Measurements from ENCODE around the gene ROBO1.

Gene ROBO1

GRCh38 chr3:79012946-79013362 is 754.8 kb downstream of the ROBO1 start:
- no peaks in the 10 kb centered on the region for H3K9me3 ChIP-seq (ENCODE audit: insufficient read depth, low read depth, low read length)
- H3K4me1 ChIP-seq (ENCODE audit: insufficient read depth, low read length): peaks cover 49% of the 10 kb centered on the region
- H3K9ac ChIP-seq (ENCODE audit: low read depth, low read length): no peak overlapping the region
- no peaks in the 10 kb centered on the region for H3K36me3 ChIP-seq (ENCODE audit: insufficient read depth, low read length)
- H3K27me3 ChIP-seq (ENCODE audit: insufficient read depth, low read length): no peaks in the 10 kb centered on the region
- H3K27ac ChIP-seq (ENCODE audit: low read depth, low read length): no peak overlapping the region
- WGBS: 59% methylated on average over 2 of the region's 2 CpGs
- peak overlapping the region; percentile 1; the same call in 1 of the 2 replicates for H3K4me3 ChIP-seq (ENCODE audit: low read length)

GRCh38 chr3:79012530-79012913 is 755.3 kb downstream of the ROBO1 start:
- Histone ChIP-seq H3K4me1 (ENCODE audit: insufficient read depth, low read length) (peaks cover 51% of the 10 kb centered on the region), H3K9ac (ENCODE audit: low read depth, low read length) (no peak overlapping the region), H3K36me3 (ENCODE audit: insufficient read depth, low read length) (no peaks in the 10 kb centered on the region), H3K4me3 (ENCODE audit: low read length) (peak overlapping the region; percentile 1; the same call in 1 of the 2 replicates), H3K9me3 (ENCODE audit: insufficient read depth, low read depth, low read length) (no peaks in the 10 kb centered on the region), H3K27ac (ENCODE audit: low read depth, low read length) (no peak overlapping the region), H3K27me3 (ENCODE audit: insufficient read depth, low read length) (no peaks in the 10 kb centered on the region)
- 64% methylated on average over 2 of the region's 2 CpGs for WGBS

GRCh38 chr3:79011821-79012529 is 755.8 kb downstream of the ROBO1 start:
- H3K9me3 ChIP-seq (ENCODE audit: insufficient read depth, low read depth, low read length): no peaks in the 10 kb centered on the region
- no peaks in the 10 kb centered on the region for H3K27me3 ChIP-seq (ENCODE audit: insufficient read depth, low read length)
- WGBS: 76% methylated on average over 5 of the region's 5 CpGs
- peaks cover 51% of the 10 kb centered on the region for H3K4me1 ChIP-seq (ENCODE audit: insufficient read depth, low read length)
- H3K27ac ChIP-seq (ENCODE audit: low read depth, low read length): no peak overlapping the region
- no peaks in the 10 kb centered on the region for H3K36me3 ChIP-seq (ENCODE audit: insufficient read depth, low read length)
- no peak overlapping the region for H3K9ac ChIP-seq (ENCODE audit: low read depth, low read length)
- no peak overlapping the region for H3K4me3 ChIP-seq (ENCODE audit: low read length)

GRCh38 chr3:79009861-79010260 is 757.9 kb downstream of the ROBO1 start:
- H3K36me3 ChIP-seq (ENCODE audit: insufficient read depth, low read length): no peaks in the 10 kb centered on the region
- peaks cover 37% of the 10 kb centered on the region for H3K4me1 ChIP-seq (ENCODE audit: insufficient read depth, low read length)

GRCh38 chr3:79006077-79006476 is 761.7 kb downstream of the ROBO1 start:
- no peak overlapping the region for H3K9ac ChIP-seq (ENCODE audit: low read depth, low read length)
- no peak overlapping the region for H3K4me3 ChIP-seq (ENCODE audit: low read length)
- H3K4me1 ChIP-seq (ENCODE audit: insufficient read depth, low read length): peaks cover 24% of the 10 kb centered on the region
- whole genome bisulfite sequencing: 40% methylated on average over 1 of the region's 1 CpG
- no peaks in the 10 kb centered on the region for H3K36me3 ChIP-seq (ENCODE audit: insufficient read depth, low read length)
- H3K9me3 ChIP-seq (ENCODE audit: insufficient read depth, low read depth, low read length): no peaks in the 10 kb centered on the region
- no peaks in the 10 kb centered on the region for H3K27me3 ChIP-seq (ENCODE audit: insufficient read depth, low read length)
- no peak overlapping the region for H3K27ac ChIP-seq (ENCODE audit: low read depth, low read length)

More at GRCh38 chr3:79009861-79010260, 757.9 kb downstream of the ROBO1 start:
- no peaks in the 10 kb centered on the region for H3K27me3 ChIP-seq (ENCODE audit: insufficient read depth, low read length)
- H3K9me3 ChIP-seq (ENCODE audit: insufficient read depth, low read depth, low read length): no peaks in the 10 kb centered on the region
- H3K9ac ChIP-seq (ENCODE audit: low read depth, low read length): no peak overlapping the region
- H3K4me3 ChIP-seq (ENCODE audit: low read length): no peak overlapping the region
- no peak overlapping the region for H3K27ac ChIP-seq (ENCODE audit: low read depth, low read length)

GRCh38 chr3:79005084-79005483 is 762.7 kb downstream of the ROBO1 start:
- H3K27ac ChIP-seq (ENCODE audit: low read depth, low read length): no peak overlapping the region
- H3K9me3 ChIP-seq (ENCODE audit: insufficient read depth, low read depth, low read length): no peaks in the 10 kb centered on the region
- peaks cover 23% of the 10 kb centered on the region for H3K4me1 ChIP-seq (ENCODE audit: insufficient read depth, low read length)
- WGBS: 87% methylated on average over 6 of the region's 6 CpGs
- H3K27me3 ChIP-seq (ENCODE audit: insufficient read depth, low read length): no peaks in the 10 kb centered on the region
- H3K36me3 ChIP-seq (ENCODE audit: insufficient read depth, low read length): no peaks in the 10 kb centered on the region
- no peak overlapping the region for H3K9ac ChIP-seq (ENCODE audit: low read depth, low read length)
- H3K4me3 ChIP-seq (ENCODE audit: low read length): no peak overlapping the region

- H3K27me3 ChIP-seq (ENCODE audit: insufficient read depth, low read length): no peaks in the 10 kb centered on the region
- WGBS: no CpG with 5 or more reads among the region's 1 CpG
- H3K4me1 ChIP-seq (ENCODE audit: insufficient read depth, low read length): peaks cover 23% of the 10 kb centered on the region
- H3K9me3 ChIP-seq (ENCODE audit: insufficient read depth, low read depth, low read length): no peaks in the 10 kb centered on the region
- no peak overlapping the region for H3K27ac ChIP-seq (ENCODE audit: low read depth, low read length)
- no peaks in the 10 kb centered on the region for H3K36me3 ChIP-seq (ENCODE audit: insufficient read depth, low read length)
- no peak overlapping the region for H3K4me3 ChIP-seq (ENCODE audit: low read length)
- no peak overlapping the region for H3K9ac ChIP-seq (ENCODE audit: low read depth, low read length)
Observed at GRCh38 chr3:79003994-79004393, 763.8 kb downstream of the ROBO1 start.

- H3K36me3 ChIP-seq (ENCODE audit: insufficient read depth, low read length): no peaks in the 10 kb centered on the region
- 75% methylated on average over 3 of the region's 4 CpGs for WGBS
- H3K9ac ChIP-seq (ENCODE audit: low read depth, low read length): no peak overlapping the region
- H3K27ac ChIP-seq (ENCODE audit: low read depth, low read length): no peak overlapping the region
- no peaks in the 10 kb centered on the region for H3K9me3 ChIP-seq (ENCODE audit: insufficient read depth, low read depth, low read length)
- peaks cover 19% of the 10 kb centered on the region for H3K4me1 ChIP-seq (ENCODE audit: insufficient read depth, low read length)
- H3K4me3 ChIP-seq (ENCODE audit: low read length): no peak overlapping the region
- H3K27me3 ChIP-seq (ENCODE audit: insufficient read depth, low read length): no peaks in the 10 kb centered on the region
Observed at GRCh38 chr3:79002465-79003372, 765.1 kb downstream of the ROBO1 start.

GRCh38 chr3:79001255-79001654 is 766.5 kb downstream of the ROBO1 start:
- 97% methylated on average over 3 of the region's 3 CpGs for WGBS
- H3K4me1 ChIP-seq (ENCODE audit: insufficient read depth, low read length): peaks cover 17% of the 10 kb centered on the region

GRCh38 chr3:78999139-78999538 is 768.7 kb downstream of the ROBO1 start:
- no peak overlapping the region for H3K27ac ChIP-seq (ENCODE audit: low read depth, low read length)
- no peak overlapping the region for H3K4me3 ChIP-seq (ENCODE audit: low read length)
- no peaks in the 10 kb centered on the region for H3K27me3 ChIP-seq (ENCODE audit: insufficient read depth, low read length)
- no peaks in the 10 kb centered on the region for H3K36me3 ChIP-seq (ENCODE audit: insufficient read depth, low read length)
- peaks cover 26% of the 10 kb centered on the region for H3K4me1 ChIP-seq (ENCODE audit: insufficient read depth, low read length)
- H3K9ac ChIP-seq (ENCODE audit: low read depth, low read length): no peak overlapping the region
- WGBS: 91% methylated on average over 2 of the region's 2 CpGs
- no peaks in the 10 kb centered on the region for H3K9me3 ChIP-seq (ENCODE audit: insufficient read depth, low read depth, low read length)

More at GRCh38 chr3:79001255-79001654, 766.5 kb downstream of the ROBO1 start:
- Histone ChIP-seq H3K27me3 (ENCODE audit: insufficient read depth, low read length) (no peaks in the 10 kb centered on the region), H3K4me3 (ENCODE audit: low read length) (no peak overlapping the region), H3K27ac (ENCODE audit: low read depth, low read length) (no peak overlapping the region), H3K9me3 (ENCODE audit: insufficient read depth, low read depth, low read length) (no peaks in the 10 kb centered on the region), H3K36me3 (ENCODE audit: insufficient read depth, low read length) (no peaks in the 10 kb centered on the region), H3K9ac (ENCODE audit: low read depth, low read length) (no peak overlapping the region)

GRCh38 chr3:78995087-78995486 is 772.7 kb downstream of the ROBO1 start:
- Histone ChIP-seq H3K9ac (ENCODE audit: low read depth, low read length) (no peak overlapping the region), H3K27ac (ENCODE audit: low read depth, low read length) (peak overlapping the region; percentile 73), H3K9me3 (ENCODE audit: insufficient read depth, low read depth, low read length) (no peaks in the 10 kb centered on the region), H3K4me3 (ENCODE audit: low read length) (no peak overlapping the region; the same call in 1 of the 2 replicates), H3K4me1 (ENCODE audit: insufficient read depth, low read length) (peaks cover 30% of the 10 kb centered on the region), H3K36me3 (ENCODE audit: insufficient read depth, low read length) (peaks cover 2% of the 10 kb centered on the region; the same call in 1 of the 2 replicates), H3K27me3 (ENCODE audit: insufficient read depth, low read length) (no peaks in the 10 kb centered on the region)
- WGBS: 92% methylated on average over 5 of the region's 5 CpGs

All from HUES64 (cell line).